Left cardiac atrium (tissue), 4 donors: ENCODE data around the gene SH2D1A. TPM values are rescaled to one million over a fixed set of nuclear protein-coding genes. Genes with fewer than 3 reads are reported as not detected.

Experiments
- ATAC-seq, 2 donors: fragments of 200-7000 bp; cut with Tn5 transposase; one replicate each; pipeline ENCODE4 v1.9.1; 2020; ENCODE audit warnings: mild to moderate bottlenecking in 2 of 2, moderate library complexity in 2 of 2
- DNase-seq: peaks from one replicate; pipeline ENCODE4 v3.0.0-alpha.2; 2020
- intact Hi-C, 2 donors: fragments of 100-400 bp; cut with DNase I; formaldehyde crosslinking; loops; one replicate each; pipeline versions ENCODE4 v1.14.1 to v1.15.1; 2022 to 2023
- total RNA-seq, 2 donors: library from RNA; stranded (reverse); fragmentation: NEBNext Ultra II Directional; extraction: Animal tissue kit (Norgen Biotek cat#: 25700); gene quantifications; one replicate each; pipeline ENCODE4 v1.2.1, GENCODE V29; 2021
- donor health status: DM: no; HTN: yes; CAD: no.
- donor health status: DM: no; HTN: yes; CAD: no; lungs with severe emphysema.
- donor health status: DM: yes; HTN: yes; CAD: no.
- donor health status: Dilated cardiomyopathy.

Gene SH2D1A
- total RNA-seq, 2 donors from 2014 or later: 0.41 to 0.47 TPM

- intact Hi-C loops: no loop called here
- DNase-seq: no peak
- no peak for ATAC-seq
Observed at GRCh38 chrX:124348182-124348581, 1.8 kb downstream of the SH2D1A start.

GRCh38 chrX:124348885-124349453 is 2.6 kb downstream of the SH2D1A start:
- no peak for DNase-seq
- intact Hi-C loops: no loop called here
- no peak for ATAC-seq

GRCh38 chrX:124354648-124355047 is 8.3 kb downstream of the SH2D1A start:
- ATAC-seq: no peak
- intact Hi-C loops: no loop called here
- DNase-seq: no peak

- intact Hi-C loops: no loop called here
- DNase-seq (no peak), ATAC-seq (no peak)
Observed at GRCh38 chrX:124358800-124359383, 12.5 kb downstream of the SH2D1A start.

- DNase-seq (no peak), ATAC-seq (no peak)
- intact Hi-C loops: no loop called here
Observed at GRCh38 chrX:124362072-124362471, 15.7 kb downstream of the SH2D1A start.

- no peak for DNase-seq
- ATAC-seq: no peak
- intact Hi-C loops: no loop called here
Observed at GRCh38 chrX:124362761-124363160, 16.4 kb downstream of the SH2D1A start.

GRCh38 chrX:124369722-124370121 is 23.4 kb downstream of the SH2D1A start:
- intact Hi-C loops: no loop called here
- ATAC-seq: no peak
- no peak for DNase-seq

GRCh38 chrX:124373348-124373747 is 27.0 kb downstream of the SH2D1A start:
- DNase-seq (no peak), ATAC-seq (no peak)
- intact Hi-C loops: no loop called here

GRCh38 chrX:124378643-124379042 is 32.3 kb downstream of the SH2D1A start:
- ATAC-seq (no peak), DNase-seq (no peak)
- intact Hi-C loops: no loop called here

GRCh38 chrX:124383354-124383753 is 37.0 kb downstream of the SH2D1A start:
- intact Hi-C loops: no loop called here
- DNase-seq (no peak), ATAC-seq (no peak)

GRCh38 chrX:124386401-124386800 is 40.0 kb downstream of the SH2D1A start:
- intact Hi-C loops: no loop called here
- DNase-seq: no peak
- no peak for ATAC-seq

GRCh38 chrX:124388562-124388961 is 42.2 kb downstream of the SH2D1A start:
- peak; percentile 53 for DNase-seq
- no peak for ATAC-seq
- intact Hi-C loops: no loop called here

GRCh38 chrX:124392794-124393193 is 46.4 kb downstream of the SH2D1A start:
- DNase-seq (no peak), ATAC-seq (no peak)
- intact Hi-C loops: no loop called here

GRCh38 chrX:124393238-124393637 is 46.9 kb downstream of the SH2D1A start:
- intact Hi-C loops: no loop called here
- ATAC-seq: no peak
- no peak for DNase-seq

GRCh38 chrX:124393659-124394058 is 47.3 kb downstream of the SH2D1A start:
- DNase-seq (no peak), ATAC-seq (no peak)
- intact Hi-C loops: no loop called here

GRCh38 chrX:124395145-124395880 is 49.0 kb downstream of the SH2D1A start:
- ATAC-seq: no peak
- no peak for DNase-seq
- intact Hi-C loops: no loop called here

GRCh38 chrX:124401696-124402095 is 55.3 kb downstream of the SH2D1A start:
- ATAC-seq (no peak), DNase-seq (no peak)
- intact Hi-C loops: no loop called here

GRCh38 chrX:124405868-124406267 is 59.5 kb downstream of the SH2D1A start:
- ATAC-seq: peak in 1 of 2 donors; percentile 57
- no peak for DNase-seq
- intact Hi-C loops: no loop called here

GRCh38 chrX:124406294-124407014 is 60.1 kb downstream of the SH2D1A start:
- intact Hi-C loops: no loop called here
- ATAC-seq (peak; percentile 86 to 96), DNase-seq (peak; percentile 36)

GRCh38 chrX:124407226-124407625 is 60.9 kb downstream of the SH2D1A start:
- intact Hi-C loops: no loop called here
- DNase-seq (no peak), ATAC-seq (no peak)
